Adrenal gland (tissue), 12 donors: ENCODE measurements around the gene SPINK4. TPM values are rescaled to one million over a fixed set of nuclear protein-coding genes. Genes with fewer than 3 reads are reported as not detected.
A peak's percentile ranks its signal among the peaks of the same experiment; 100 is the strongest.

ENCODE experiments used
- DNase-seq, 7 donors: peaks; one replicate each; pipeline ENCODE4 v3.0.0-alpha.2; 2019 to 2020
- H3K27ac ChIP-seq, 5 donors: fragments of 200-600 bp; sonication (generic) in 4 of 5; 1 replicate in 3 of 5; 2 replicates in 2 of 5; pipeline versions ENCODE4 v1.5.1 to v1.8.0; 2016 to 2020; ENCODE audit warnings: mild to moderate bottlenecking in 1 of 5
- H3K27me3 ChIP-seq: fragments of 200-600 bp; 2 replicates; pipeline ENCODE4 v1.8.0; 2021
- H3K36me3 ChIP-seq, 2 donors: fragments of 200-600 bp; replicated peaks in 1 of 2; 1 replicate in 1 of 2; 2 replicates in 1 of 2; pipeline versions ENCODE4 v1.5.1 to v1.8.0; 2018 to 2022
- H3K4me1 ChIP-seq, 2 donors: fragments of 200-600 bp; replicated peaks in 1 of 2; 1 replicate in 1 of 2; 2 replicates in 1 of 2; pipeline versions ENCODE4 v1.5.1 to v1.8.0; 2018 to 2021
- H3K4me3 ChIP-seq, 4 donors: fragments of 200-600 bp; sonication (generic) in 3 of 4; one replicate each; pipeline ENCODE4 v1.5.1; 2016 to 2018
- H3K9me3 ChIP-seq, 3 donors: fragments of 200-600 bp; sonication (generic) in 1 of 3; replicated peaks in 1 of 3; 1 replicate in 2 of 3; 2 replicates in 1 of 3; pipeline versions ENCODE4 v1.5.1 to v1.8.0; 2016 to 2021
- POLR2A ChIP-seq, 2 donors: fragments of 450-650 bp; IDR thresholded peaks; one replicate each; pipeline ENCODE4 v1.6.1; 2017; ENCODE audit warnings: antibody characterized with exemption in 2 of 2, mild to moderate bottlenecking in 2 of 2, moderate library complexity in 1 of 2
- WGBS, 4 donors: extraction: QIAGEN DNeasy Blood & Tissue Kit in 2 of 4; methylation state at CpG; one replicate each; pipeline versions ENCODE4 v1.1.5 to v1.1.7; 2013 to 2017; 5-methylcytosine and 5-hydroxymethylcytosine counted together
- intact Hi-C, 2 donors: fragments of 100-400 bp; cut with DNase I; formaldehyde crosslinking; loops; one replicate each; pipeline versions ENCODE4 v1.14.1 to v1.15.0; 2022 to 2023
- polyA plus RNA-seq, 3 donors: library from polyadenylated mRNA; stranded (reverse); fragments of 200-250 nt in 2 of 3; fragments of 350-450 nt in 1 of 3; fragmentation: Illumina TruSeq in 1 of 3; extraction: RNeasy Lipid Tissue Mini Kit (QIAGEN cat#74804) in 1 of 3; gene quantifications; one replicate each; pipeline ENCODE4 v1.2.3, GENCODE V29; 2013 to 2014
- total RNA-seq, 9 donors: library from RNA; depleted of rRNA in 4 of 9; stranded (reverse); fragments of >200 nt in 4 of 9; fragments of 120-200 nt in 1 of 9; fragmentation: NEBNext Ultra II Directional in 1 of 9; extraction: Animal tissue kit (Norgen Biotek cat#: 25700) in 1 of 9; gene quantifications; one replicate each; pipeline versions ENCODE4 v1.1.0 to v1.2.4, GENCODE V29; 2013 to 2023
- TF ChIP-seq, protein P1 (sequence below), 6 experiments: fragments of 450-650 bp in 4 of 6; fragments of 200-600 bp in 2 of 6; sonication (generic) in 1 of 6; IDR thresholded peaks; 1 replicate in 5 of 6; 2 replicates in 1 of 6; pipeline versions ENCODE4 v1.5.1 to v1.8.0; 2016 to 2021; ENCODE audit warnings: antibody characterized with exemption in 6 of 6, mild to moderate bottlenecking in 2 of 6, moderate library complexity in 1 of 6
- donor health status: healthy with polysubstance abuse.
- donor health status: Bipolar disorder and iron deficiency.
- donor health status: DM: yes; HTN: yes; CAD: no.
- donor health status: DM: no; HTN: no; CAD: no.
- donor health status: DM: no; HTN: no; CAD: no.
- donor health status: DM: yes; HTN: yes; CAD: no.

SPINK4 gene
- total and polyA plus RNA-seq, 12 donors: 1.7 to 12.0 (median 4.3) TPM; not detected in 7

DNA sequence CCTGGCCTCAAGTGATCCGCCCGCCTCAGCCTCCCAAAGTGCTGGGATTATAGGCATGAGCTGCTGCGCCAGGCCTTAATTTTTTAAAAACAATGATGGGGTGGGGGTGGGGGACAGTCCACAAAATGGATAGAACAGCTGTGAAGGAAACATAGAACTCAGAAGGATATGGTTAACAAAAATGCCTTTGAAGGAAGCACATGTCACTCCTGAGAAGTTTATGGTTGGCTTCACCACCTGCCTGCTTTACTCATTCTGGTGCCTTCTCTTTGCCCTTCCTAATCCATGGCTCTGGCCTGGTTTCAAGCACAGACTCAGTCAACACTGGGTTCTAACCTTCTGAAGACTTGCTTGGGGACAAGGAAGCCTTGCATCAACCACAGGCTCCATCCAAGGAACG, 14.2 kb downstream of the SPINK4 start:
- H3K4me3 ChIP-seq: no peak overlapping the region
- intact Hi-C loops: no loop called here
- peak in 1 of 7 donors; percentile 42 for DNase-seq
- H3K27ac ChIP-seq: no peak overlapping the region
- no peaks in the 10 kb centered on the region for H3K27me3 ChIP-seq
- H3K9me3 ChIP-seq: no peaks in the 10 kb centered on the region
- H3K4me1 ChIP-seq: no peaks in the 10 kb centered on the region
- H3K36me3 ChIP-seq: peaks cover 0 to 67% of the 10 kb centered on the region in 2 donors
- no peak for TF ChIP-seq POLR2A (IDR thresholded peaks at IDR 0.05)
- TF ChIP-seq, protein P1, sequence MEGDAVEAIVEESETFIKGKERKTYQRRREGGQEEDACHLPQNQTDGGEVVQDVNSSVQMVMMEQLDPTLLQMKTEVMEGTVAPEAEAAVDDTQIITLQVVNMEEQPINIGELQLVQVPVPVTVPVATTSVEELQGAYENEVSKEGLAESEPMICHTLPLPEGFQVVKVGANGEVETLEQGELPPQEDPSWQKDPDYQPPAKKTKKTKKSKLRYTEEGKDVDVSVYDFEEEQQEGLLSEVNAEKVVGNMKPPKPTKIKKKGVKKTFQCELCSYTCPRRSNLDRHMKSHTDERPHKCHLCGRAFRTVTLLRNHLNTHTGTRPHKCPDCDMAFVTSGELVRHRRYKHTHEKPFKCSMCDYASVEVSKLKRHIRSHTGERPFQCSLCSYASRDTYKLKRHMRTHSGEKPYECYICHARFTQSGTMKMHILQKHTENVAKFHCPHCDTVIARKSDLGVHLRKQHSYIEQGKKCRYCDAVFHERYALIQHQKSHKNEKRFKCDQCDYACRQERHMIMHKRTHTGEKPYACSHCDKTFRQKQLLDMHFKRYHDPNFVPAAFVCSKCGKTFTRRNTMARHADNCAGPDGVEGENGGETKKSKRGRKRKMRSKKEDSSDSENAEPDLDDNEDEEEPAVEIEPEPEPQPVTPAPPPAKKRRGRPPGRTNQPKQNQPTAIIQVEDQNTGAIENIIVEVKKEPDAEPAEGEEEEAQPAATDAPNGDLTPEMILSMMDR (IDR thresholded peaks at IDR 0.05): no peak
- 88 to 97% (median 97%) methylated on average over 4 of the region's 4 CpGs for WGBS, 4 donors

DNA sequence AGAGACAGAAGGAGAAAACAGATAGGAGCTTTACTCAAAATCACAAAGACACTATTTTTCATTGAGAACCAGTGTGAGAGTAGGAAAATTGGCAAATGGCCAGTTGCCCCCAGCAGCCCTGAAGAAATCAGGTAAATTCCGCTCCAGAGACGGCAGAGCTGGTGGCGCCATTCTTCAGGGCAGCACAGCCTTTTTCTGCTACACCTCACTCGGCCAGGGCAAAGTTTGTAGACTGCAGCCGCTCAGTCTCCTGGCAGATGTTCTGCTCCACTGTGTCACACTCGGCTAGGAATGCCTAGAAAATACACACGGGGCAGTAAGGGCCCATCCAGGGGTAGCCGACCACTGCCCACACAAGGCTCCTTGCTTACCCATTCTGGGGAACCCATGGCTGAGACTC, 15.0 kb downstream of the SPINK4 start:
- Histone ChIP-seq H3K27ac (no peak overlapping the region), H3K4me1 (no peaks in the 10 kb centered on the region), H3K27me3 (no peaks in the 10 kb centered on the region), H3K4me3 (no peak overlapping the region), H3K36me3 (peaks cover 0 to 76% of the 10 kb centered on the region in 2 donors), H3K9me3 (no peaks in the 10 kb centered on the region)
- TF ChIP-seq POLR2A (IDR thresholded peaks at IDR 0.05): no peak
- WGBS, 4 donors: 94 to 99% (median 98%) methylated on average over 8 of the region's 8 CpGs
- DNase-seq: peak in 1 of 7 donors; percentile 28
- intact Hi-C loops: no loop called here

DNA sequence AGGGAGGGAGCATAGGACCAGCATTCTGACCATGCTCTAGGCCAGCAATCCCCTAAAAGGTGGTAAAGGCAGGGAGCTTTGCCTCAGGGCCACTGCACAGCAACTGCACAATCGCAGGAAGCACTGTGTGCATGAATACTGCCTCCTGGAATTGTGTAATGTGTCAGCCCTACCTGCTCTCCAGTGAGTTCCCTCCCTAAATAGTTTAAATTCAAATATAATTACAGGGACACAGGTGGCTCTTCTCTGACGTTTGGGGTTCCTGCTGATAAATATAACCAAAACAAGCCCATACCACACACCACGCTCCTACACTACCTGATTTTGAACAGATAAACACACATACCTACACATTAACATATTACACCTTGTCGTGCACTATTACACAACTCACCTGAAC, 15.5 kb downstream of the SPINK4 start:
- Histone ChIP-seq H3K36me3 (peaks cover 0 to 80% of the 10 kb centered on the region in 2 donors), H3K9me3 (no peaks in the 10 kb centered on the region), H3K4me3 (no peak overlapping the region), H3K27me3 (no peaks in the 10 kb centered on the region), H3K27ac (no peak overlapping the region), H3K4me1 (no peaks in the 10 kb centered on the region)
- TF ChIP-seq, protein P1 (IDR thresholded peaks at IDR 0.05): no peak
- TF ChIP-seq POLR2A (IDR thresholded peaks at IDR 0.05): no peak
- 87 to 93% (median 90%) methylated on average over 4 of the region's 4 CpGs for WGBS, 4 donors
- intact Hi-C loops: no loop called here
- no peak for DNase-seq

DNA sequence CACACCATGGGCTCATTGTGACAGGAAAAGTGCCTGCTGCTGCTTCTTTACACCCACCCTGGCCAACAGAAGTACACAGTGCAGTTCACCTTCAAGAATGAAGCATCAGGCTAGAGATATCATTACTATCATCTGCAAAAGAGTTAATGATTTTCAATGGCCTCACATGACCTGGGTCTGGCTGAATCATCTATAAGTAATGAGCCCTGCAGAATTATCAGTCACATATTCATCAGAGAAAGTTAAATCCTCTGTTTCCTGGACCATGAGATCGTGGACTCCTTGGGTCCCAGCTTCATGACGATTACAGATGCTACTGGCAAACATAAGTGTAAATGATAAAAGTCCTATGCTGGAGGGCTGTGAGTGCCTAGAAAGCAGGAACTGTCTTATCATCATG, 16.3 kb downstream of the SPINK4 start:
- peaks cover 0 to 88% of the 10 kb centered on the region in 2 donors for H3K36me3 ChIP-seq

DNA sequence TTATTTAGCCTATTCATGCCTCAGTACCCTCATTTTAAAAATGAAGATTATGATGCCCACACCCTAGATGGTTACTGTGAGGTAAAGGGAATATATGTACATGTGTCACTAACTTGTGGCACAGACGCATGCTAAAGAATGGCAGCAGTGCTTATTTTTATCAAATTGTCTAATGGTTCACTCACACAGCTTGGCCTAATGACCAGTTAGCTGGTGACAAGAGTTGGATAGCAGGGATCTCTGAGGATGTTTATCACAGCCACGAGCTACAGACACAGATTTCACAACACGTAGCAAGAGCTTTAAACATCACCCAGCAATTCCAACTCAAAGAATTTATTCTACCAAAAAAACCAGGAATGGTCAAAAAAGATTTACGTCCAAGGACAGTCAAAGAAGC, 17.3 kb downstream of the SPINK4 start:
- WGBS, 4 donors: 91 to 94% (median 92%) methylated on average over 4 of the region's 4 CpGs
- TF ChIP-seq, protein P1 (IDR thresholded peaks at IDR 0.05): no peak
- TF ChIP-seq POLR2A (IDR thresholded peaks at IDR 0.05): no peak

More for the DNA sequence above, 16.3 kb downstream of the SPINK4 start:
- 85 to 90% (median 87%) methylated on average over 2 of the region's 2 CpGs for WGBS, 4 donors
- Histone ChIP-seq H3K4me3 (no peak overlapping the region), H3K27ac (no peak overlapping the region), H3K27me3 (no peaks in the 10 kb centered on the region), H3K4me1 (no peaks in the 10 kb centered on the region), H3K9me3 (no peaks in the 10 kb centered on the region)
- TF ChIP-seq POLR2A (IDR thresholded peaks at IDR 0.05): no peak
- TF ChIP-seq, protein P1 (IDR thresholded peaks at IDR 0.05): no peak
- intact Hi-C loops: no loop called here
- DNase-seq: peak in 1 of 7 donors; percentile 4

More for the DNA sequence above, 17.3 kb downstream of the SPINK4 start:
- H3K36me3 ChIP-seq: peaks cover 0 to 98% of the 10 kb centered on the region in 2 donors
- no peaks in the 10 kb centered on the region for H3K4me1 ChIP-seq
- intact Hi-C loops: no loop called here
- no peak overlapping the region for H3K27ac ChIP-seq
- no peaks in the 10 kb centered on the region for H3K27me3 ChIP-seq
- no peak overlapping the region for H3K4me3 ChIP-seq
- H3K9me3 ChIP-seq: no peaks in the 10 kb centered on the region
- peak in 1 of 7 donors; percentile 4 for DNase-seq
